Left renal pelvis (tissue), 4 donors: Measurements from ENCODE around the gene KCNIP4. TPM values are rescaled to one million over a fixed set of nuclear protein-coding genes. Genes with fewer than 3 reads are reported as not detected.

Experiments used
- DNase-seq, 4 donors: peaks; one replicate each; pipeline ENCODE4 v3.0.0-alpha.2; 2013; ENCODE audit warnings: low read depth in 4 of 4, low spot score in 3 of 4
- polyA plus RNA-seq, 4 donors: library from polyadenylated mRNA; unstranded; fragments of 120-200 nt; gene quantifications; one replicate each; pipeline ENCODE4 v1.2.1, GENCODE V29; 2013; ENCODE audit not compliant: insufficient read length in 4 of 4

The KCNIP4 gene
- polyA plus RNA-seq, 4 donors = 12.1 to 21.9 (median 16.0) TPM

- no peak for DNase-seq
Measured at GRCh38 chr4:20698820-20699219, 1249.8 kb downstream of the KCNIP4 start.

- no peak for DNase-seq
Measured at GRCh38 chr4:20698382-20698781, 1250.2 kb downstream of the KCNIP4 start.

GRCh38 chr4:20696815-20697214 lies 1251.8 kb downstream of the KCNIP4 start:
- no peak for DNase-seq

GRCh38 chr4:20687864-20688263 lies 1260.7 kb downstream of the KCNIP4 start:
- DNase-seq = no peak

GRCh38 chr4:20684852-20685763 lies 1263.5 kb downstream of the KCNIP4 start:
- DNase-seq = no peak

- DNase-seq = no peak
Measured at GRCh38 chr4:20683766-20684165, 1264.8 kb downstream of the KCNIP4 start.

GRCh38 chr4:20682853-20683252 lies 1265.7 kb downstream of the KCNIP4 start:
- DNase-seq = no peak

- DNase-seq = no peak
Measured at GRCh38 chr4:20681271-20681670, 1267.3 kb downstream of the KCNIP4 start.

- no peak for DNase-seq
Measured at GRCh38 chr4:20680736-20681135, 1267.8 kb downstream of the KCNIP4 start.

- DNase-seq = no peak
Measured at GRCh38 chr4:20679951-20680350, 1268.6 kb downstream of the KCNIP4 start.
